Stimulated activated CD8-positive, alpha-beta memory T cell treated with anti-CD3 and anti-CD28 coated beads, Interleukin-7, amount 100 ng/mL, for 4 hours (primary cell): ENCODE results near the gene PPM1G.
A peak's percentile ranks its signal among the peaks of the same experiment; 100 is the strongest.

Source experiments
- DNase-seq, 2 donors: peaks; one replicate each; pipeline ENCODE4 v3.0.0-alpha.2; 2020; ENCODE audit warnings: low read depth in 2 of 2

Gene PPM1G

DNA sequence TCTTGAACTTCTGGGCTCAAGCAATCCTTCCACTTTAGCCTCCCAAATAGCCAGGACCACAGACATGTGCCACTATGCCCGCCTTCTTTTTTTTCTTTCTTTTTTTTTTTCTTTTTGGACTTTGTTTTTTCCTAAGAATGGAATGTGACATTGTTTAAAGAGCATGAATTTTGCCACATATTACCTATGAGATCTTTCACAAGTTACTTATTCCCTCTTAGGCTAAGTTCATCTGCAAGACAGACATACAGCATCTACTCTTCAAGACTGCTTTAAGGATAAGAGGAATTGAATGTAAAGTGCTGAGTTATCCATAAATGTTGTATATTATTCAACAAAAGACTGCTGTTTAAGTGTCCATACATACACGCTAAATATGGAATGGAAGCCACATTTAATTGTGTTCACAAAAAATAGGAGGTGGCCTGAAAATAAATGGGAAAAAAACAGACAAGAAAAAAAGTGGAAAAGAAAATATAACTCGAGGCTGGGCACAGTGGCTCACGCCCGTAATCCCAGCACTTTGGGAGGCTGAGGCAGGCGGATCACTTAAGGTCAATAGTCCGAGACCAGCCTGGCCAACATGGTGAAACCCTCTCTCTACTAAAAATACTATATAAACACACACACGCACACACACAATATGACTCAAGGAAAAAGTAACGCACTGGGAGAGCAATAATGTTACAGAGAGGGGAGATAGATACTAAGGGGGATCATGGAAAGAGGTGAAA lies 3.2 kb upstream of the PPM1G start:
- DNase-seq: no peak

DNA sequence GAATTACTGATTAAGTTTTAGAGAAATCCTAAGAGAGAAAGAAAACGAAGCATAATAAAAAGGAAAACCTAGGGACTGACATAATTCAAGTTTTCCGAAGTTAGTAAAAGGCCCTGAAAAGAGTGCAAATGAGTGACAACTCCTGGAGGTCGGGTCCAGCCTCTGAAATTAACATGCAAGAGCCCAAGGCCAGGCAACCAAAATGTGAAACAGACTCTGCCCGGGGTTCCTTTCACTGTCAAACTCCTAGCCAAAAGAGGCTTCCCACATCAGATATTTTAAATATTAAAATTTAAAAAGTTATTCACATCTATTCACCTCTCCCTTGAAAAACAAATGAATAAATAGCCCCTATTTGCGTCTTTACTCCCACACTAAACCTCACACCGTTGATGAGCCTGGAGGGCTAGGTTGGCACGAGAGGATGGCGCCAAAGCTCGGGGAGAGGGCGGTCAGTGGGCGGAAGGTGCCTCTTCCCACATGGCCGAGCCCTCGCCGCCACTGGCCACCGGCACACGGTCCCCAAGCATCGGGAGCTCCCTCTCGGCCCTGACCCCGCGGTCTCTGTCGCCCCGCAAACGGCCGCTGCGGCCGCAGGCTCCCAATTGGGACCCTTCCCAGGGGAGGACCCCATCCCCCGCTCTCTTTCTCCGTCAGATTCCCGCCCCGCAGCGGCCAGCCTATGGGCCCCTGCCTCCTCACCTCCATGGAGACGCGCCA lies 630 bp downstream of the PPM1G start:
- peak in 1 of 2 donors; percentile 16 for DNase-seq

DNA sequence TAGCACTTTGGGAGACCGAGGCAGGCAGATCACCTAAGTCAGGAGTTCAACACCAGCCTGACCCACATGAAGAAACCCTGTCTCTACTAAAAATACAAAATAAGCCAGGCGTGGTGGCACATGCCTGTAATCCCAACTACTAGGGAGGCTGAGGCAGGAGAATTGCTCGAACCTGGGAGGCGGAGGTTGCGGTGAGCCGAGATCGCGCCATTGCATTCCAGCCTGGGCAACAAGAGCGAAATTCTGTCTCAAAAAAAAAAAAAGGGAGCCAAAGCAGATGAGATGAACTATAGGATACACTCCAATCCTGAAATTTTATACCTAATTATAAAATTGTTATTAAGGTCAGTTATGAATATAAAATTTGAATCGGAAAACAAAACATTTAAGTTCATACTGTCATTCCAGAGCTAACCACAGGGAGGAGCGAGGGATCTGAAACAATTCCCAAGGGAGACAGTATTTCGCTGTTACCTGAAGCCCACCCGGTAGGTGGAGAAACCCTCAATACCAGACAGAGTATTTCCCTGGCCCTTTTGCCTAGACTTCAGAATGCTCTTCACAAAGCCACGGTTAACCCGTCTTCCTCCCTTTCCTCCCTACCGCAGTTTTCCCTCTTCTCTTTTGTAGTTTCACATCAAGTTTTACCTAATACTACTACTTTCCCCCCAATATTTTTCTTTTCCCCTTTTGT lies 1.4 kb downstream of the PPM1G start:
- no peak for DNase-seq

DNA sequence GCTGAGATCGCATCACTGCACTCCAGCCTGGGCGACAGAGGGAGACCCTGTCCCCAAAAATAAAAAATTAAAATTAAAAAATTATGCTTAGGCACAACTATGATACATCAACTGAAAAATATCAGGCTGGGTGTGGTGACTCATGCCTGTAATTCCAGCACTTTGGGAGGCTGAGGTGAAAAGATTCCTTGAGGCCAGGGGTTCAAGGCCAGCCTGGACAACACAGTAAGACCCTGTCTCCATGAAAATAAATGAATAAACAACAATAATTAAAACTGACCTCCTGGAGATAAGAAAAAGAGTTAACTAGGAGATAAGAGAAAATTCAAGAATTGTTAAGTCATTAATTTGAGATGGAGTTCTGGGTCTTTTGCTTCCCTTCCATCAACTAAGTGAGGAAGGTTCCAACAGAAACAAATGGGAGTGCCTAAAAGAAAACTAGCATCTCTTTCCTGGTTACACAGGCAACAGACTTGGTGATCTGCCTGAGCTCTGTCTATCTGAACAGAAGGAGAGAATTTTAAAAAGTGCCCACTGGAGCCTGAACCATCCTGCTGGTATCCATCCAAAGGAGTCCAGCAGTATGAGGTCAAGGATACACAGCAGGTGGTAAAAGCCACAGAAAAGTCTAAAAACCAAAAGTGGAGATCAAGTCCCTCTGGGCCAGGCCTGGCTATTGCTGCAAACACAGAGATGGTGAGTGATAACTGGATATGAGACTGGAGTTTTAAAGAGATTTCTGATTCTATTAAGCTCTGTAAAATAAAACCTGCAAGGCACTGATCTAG lies 8.8 kb downstream of the PPM1G start:
- no peak for DNase-seq

DNA sequence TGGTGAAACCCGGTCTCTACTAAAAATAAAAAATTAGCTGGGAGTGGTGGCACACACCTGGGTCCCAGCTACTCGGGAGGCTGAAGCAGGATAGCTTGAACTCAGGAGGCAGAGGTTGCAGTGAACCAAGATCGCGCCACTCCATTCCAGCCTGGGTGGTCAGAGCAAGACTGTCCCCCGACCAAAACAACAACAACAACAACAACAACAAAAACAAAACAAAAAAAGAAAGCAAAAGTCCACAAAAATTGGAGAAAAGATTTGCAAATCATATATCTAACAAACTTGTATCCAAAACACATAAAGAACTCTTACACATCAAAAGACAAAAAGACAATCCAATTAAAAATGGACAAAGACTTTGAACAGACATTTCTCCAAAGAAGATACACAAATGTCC lies 10.4 kb downstream of the PPM1G start:
- DNase-seq: no peak

DNA sequence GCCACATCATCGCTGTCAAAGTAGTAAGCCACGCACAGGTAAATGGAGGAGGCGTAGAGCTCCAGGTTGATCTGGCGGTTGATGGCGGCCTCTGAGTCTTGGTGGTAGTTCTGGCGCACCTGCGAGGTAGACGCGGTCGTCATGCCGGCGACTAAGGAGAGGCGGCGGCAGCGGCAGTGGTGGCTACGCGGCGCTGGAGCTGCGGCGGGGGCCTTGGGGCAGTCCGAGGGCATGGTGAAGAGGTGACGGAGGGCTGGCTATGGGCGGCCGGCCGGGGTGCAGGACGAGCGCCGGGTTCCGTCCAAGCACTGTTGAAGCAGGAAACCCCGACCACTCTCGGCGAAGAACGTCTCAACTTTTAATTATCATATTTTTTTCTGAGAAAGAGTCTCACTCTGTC lies 16.2 kb downstream of the PPM1G start:
- DNase-seq: no peak

DNA sequence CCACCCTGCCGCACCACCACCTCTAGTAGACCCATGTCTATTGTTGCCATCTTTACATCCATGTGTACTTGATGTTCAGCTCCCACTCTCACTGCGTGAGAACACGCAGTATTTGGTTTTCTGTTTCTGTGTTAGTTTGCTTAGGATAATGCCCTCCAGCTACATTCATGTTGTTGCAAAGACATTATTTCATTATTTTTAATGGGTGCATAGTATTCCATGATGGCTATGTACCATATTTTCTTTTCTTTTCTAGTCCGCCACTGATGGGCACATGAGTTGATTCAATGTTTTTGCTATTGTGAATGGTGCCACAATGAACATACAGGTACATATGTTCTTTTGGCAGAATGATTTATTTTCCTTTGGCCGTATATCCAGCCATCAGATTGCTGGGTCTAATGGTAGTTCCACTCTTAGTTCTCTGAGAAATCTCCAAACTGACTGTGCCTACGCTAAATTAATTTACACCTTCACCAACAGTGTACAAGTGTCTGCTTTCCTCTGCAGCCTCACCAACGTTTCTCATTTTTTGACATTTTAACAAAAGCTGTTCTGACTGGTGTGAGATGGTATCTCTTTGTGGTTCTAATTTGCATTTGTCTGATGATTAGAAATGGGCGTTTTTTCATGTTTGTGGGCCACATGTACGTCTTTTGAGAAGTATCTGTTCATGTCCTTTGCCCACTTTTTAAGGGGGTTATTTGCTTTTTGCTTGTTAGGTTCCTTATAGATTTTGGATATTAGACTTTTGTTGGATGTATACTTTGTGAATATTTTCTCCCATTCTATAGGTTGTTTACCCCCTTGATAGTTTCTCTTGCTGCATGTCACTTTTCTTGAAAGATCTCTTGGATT lies 18.3 kb downstream of the PPM1G start:
- no peak for DNase-seq

DNA sequence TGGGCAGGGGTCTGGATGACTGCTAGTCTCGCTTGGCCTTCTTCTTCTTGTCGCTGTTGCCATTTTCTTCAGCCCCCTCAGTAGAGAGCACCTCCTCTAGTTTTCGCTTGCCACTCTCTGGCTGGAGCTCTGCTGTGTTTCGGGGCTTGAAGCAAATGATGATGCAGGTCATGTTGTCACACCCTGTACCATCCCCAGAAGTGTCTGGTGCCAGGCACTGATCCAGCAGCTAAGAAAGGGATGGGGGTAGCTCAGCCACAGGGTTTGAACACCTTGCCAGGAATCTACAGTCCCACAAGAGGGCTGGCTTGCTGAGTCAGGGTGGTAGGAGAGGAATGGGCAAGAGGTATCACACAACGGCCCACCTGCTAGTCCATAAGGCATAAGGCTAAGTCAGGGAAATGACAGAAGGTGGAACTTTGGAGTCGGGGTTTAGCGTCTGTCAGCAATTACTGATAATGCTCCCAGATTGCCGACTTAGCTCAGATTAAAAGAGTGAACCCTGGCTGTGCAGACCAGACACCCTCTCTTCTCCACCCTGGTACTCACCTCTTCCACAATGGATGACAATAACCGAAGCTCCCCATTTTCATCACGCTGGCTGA lies 27.7 kb downstream of the PPM1G start:
- DNase-seq: no peak

DNA sequence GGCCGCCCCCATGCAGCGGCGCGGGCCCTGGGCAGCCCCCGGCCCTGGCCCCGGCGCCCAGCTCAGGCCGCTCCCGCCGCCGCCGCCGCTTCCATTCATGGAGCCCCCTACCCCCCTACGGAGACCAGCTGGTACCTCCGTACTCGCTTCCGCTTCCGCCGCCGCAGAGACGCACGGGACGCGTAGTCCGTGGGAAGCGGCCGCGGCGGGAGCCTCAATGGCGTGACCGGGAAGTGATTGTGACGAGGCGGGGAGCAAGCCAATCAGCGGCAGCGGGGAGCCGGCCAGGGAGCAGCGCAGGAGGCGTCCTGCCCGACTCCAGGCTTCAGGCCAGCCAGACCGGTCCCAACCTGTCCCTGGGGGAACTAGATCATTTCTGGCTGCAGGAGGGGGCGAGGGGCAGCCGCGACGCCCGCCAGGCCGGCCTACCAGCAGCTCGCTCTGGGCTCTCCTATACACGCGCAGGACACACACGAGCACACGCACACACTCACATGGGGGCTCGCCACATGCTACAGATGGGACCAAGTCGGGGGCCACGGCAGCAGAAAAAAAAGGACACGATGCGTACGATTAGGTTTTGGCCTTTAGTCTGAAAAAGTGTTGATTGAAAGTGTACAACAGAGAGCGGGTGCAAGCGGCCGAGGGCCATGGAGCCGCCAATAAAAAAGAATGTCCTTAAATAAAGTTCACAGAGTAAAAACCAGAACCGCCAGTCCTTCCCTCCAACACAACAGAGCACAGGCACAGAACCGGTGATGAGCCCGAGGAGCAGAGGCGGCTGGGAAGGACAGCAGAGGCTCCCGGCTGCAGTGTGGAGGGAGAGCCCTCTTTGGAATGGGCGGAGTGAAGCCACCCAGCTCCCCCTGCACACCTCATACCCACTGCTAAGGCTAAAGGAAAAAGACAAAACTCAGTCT lies 28.5 kb downstream of the PPM1G start, which contains the start of gene ZNF513:
ZNF513 (minus strand) TSS at position 109 of the 920 bp plus-strand sequence. CDS start 208 bp downstream, outside the sequence.
- peak; percentile 73 to 85 for DNase-seq

DNA sequence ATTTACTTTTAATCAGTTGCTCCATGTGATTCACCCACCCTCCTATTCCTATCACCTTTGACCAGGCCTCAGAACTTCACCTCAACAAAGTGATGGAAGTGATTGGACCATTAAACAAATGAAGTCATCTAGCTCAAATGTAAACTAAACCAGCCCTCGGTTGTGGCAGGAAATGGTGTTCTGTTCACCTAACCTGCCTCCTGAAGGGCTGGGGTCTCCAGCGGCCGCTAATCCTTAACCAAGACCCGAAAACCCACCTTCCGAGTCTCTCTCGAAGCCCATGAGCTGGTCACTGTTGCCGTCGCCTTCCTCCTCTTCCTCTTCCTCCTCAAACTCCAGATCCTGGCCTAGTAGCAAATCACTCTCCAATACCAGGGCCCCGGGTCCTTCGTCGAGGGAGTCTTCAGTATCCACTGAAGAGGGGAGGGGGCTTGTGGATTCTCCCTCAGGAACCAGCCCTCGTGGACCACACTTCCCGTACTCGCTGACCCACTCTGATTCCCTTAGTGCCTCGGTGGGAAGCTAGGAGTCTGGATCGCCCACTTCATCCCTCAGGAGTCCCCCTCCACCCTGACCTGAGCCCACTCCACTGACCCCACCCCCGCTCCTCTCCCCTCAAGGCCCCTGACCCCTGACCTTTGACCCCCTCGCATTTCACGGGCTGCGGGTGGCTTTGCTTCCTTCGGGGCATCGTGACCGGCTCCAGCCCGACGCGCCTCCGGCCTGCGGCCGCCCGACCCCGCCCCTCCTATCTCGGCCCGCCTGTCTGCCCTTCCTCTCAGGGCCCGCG lies 29.4 kb downstream of the PPM1G start:
- no peak for DNase-seq

DNA sequence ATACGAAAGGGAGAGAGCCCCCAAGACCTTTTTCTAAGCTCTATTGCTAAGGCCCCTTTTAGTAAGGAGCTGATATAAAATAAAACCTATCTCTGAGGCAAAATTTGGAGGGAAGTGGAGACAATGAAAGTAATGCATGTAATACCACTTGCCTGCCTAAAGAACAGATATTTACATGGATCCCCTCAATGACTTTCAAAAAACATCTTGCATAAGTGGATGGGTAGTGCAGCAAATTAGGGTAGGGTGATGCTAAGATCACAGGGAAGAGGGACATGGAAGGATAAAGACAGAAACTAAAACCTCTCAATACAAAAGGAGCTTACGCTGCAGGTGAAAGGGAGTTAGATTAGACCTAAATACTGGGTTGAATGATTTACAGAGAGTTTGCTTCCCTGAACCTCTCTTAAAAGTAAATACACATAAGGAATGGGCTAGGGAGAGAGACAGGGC lies 30.0 kb downstream of the PPM1G start:
- no peak for DNase-seq

DNA sequence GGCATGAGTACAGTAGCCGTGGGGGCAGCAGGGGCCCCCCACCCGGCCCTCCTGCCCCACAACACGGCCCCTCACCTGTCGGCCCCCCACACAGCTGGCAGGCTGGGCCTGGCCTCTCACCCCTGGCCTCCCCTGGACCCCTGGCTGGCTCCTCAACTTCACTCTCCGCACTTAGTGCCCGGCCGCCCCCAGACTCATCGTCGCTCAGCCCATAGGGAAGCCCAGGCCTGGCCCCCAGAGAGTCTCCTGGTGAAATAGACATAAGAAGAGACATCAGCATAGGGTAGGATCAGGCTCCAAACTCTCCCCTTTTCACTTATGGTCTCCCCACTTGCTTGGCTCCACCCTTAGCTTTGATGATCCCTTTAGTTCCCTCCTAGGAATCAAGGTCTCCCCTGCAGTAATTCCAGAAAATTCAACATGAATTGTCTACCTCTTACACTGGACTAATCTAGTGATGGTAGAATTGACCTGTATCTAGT lies 30.5 kb downstream of the PPM1G start:
- DNase-seq: no peak

DNA sequence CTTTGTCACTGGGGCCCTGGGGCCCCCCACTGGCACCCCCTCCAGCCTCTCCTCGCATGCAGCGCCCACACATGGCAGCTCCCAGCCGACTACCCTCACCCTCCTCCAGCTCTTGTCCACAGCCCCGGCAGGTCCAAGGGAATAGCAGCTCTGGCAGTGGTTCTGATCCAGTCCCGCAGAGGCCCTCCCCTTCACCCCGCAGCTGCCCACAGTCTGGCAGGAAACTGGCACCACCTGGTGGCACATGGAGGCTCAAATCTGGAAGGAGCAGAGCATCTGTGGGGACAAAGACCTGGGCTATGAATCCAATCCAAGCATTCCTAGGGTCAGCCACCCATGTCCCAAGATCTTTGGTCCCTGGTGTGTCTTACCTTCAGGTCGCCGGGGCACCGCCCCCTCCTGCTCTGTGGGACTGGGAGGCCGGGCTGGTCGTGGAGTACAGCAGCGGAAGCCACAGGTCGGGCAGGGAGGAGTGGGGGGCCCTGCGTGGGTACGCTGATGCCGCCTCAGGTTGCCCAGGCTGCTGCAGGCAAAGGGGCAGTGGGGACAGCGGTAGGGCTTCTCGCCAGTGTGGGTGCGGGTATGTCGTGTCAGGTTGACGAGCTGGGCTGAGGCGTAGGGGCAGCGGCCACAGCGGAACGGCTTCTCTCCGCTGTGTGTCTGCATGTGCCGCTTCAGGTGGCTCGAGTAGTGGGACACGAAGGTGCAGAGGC lies 31.1 kb downstream of the PPM1G start:
- no peak for DNase-seq

DNA sequence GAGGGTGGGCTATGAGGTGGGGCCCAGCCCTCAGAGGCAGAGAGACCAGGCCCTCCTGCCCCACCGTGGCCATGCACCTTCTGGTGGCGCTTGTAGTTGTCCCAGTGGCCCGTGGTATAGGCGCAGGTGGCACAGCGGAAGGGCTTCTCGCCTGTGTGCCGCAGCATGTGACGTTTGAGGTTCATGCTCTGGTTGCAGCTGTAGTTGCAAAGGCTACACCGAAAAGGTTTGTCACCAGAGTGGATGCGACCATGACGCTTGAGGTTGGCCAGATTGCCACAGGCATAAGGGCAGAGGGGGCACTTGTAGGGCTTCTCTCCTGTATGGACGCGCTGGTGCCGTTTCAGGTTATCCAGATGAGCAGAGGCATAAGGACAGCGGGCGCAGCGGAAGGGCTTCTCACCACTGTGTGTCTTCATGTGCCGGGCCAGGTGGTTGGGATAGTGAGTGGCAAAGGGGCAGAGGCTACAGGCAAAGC lies 31.7 kb downstream of the PPM1G start:
- DNase-seq: no peak

DNA sequence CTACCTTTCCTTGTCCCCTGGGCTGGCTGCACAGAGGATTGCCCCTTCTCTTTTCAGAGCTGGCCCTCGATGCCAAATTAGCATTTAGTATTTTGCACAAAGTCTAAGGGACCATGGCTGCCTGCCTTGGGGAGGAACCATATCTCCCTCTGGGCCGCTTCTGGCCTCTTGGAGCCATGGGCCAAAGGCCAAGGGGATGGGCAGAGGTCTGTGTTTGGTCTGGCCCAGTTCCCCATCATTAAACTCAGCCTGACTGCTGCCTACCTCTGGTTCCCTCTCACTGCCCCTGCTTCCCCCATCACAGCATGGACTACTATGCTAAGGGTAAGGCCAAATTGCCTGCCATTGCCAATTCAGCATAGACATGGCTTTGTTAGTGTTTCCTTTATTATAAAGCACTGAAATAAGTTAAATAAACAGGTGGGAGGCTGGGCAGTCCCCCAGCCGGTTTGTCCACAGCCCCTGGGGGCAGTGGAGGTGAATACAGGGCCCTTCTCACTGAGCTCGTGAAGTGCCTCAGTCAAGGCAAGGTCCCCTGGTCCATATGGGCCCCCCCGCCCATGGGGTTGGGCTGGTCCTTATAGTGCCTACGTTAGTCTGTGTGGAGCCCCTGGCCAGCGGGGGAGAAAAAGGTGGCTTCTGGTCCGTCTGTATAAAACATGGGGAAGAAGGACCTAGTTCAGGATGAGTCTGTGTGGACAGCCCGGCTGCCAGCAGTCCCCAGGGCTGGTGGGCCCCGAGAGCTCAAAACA lies 32.3 kb downstream of the PPM1G start:
- DNase-seq: no peak

DNA sequence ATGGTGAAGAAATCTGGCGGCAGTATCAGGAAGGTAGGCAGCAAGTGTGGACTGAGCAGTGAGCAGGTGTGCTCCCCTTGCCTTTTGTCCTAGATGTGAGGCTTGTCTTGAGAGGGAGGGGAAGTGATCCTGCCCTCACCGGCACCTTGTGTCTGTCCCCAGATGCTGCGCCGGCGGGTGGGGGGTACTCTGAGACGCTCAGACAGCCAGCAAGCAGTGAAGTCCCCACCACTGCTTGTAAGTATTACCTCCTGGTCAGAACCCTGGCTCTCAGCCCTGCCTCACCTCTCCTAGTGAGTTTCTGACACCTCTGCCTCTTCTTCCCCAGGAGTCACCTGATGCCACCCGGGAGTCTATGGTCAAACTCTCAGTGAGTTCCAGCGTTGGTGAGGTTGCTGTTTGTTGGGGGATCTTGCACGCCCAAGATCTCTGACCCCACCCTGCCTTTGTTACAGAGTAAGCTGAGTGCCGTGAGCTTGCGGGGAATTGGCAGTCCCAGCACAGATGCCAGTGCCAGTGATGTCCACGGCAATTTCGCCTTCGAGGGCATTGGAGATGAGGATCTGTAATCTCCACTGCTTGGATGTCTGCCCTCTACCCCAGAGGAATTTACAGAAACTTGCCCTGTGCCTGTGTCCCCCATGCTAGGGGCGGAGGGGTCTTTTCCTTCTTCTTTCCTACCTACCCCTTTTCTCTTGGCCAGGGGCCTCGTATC lies 33.1 kb downstream of the PPM1G start:
- no peak for DNase-seq
